HL-60 (cell line): ENCODE measurements around the gene DBI.

Source experiments
- DNase-seq, 2 experiments: peaks; one replicate each; pipeline ENCODE4 v3.0.0-alpha.2; 2010 to 2020; ENCODE audit warnings: low read depth in 1 of 2, low spot score in 1 of 2
- H3K27ac ChIP-seq: fragments of 250-450 bp; sonication (Bioruptor Pico); replicated peaks from 2 replicates; pipeline ENCODE4 v1.5.1; 2020; ENCODE audit warnings: mild to moderate bottlenecking, moderate library complexity
- H3K27me3 ChIP-seq: fragments of 250-450 bp; sonication (Bioruptor Pico); 2 replicates; pipeline ENCODE4 v1.5.1; 2021; ENCODE audit warnings: mild to moderate bottlenecking, moderate library complexity; ENCODE audit not compliant: insufficient read depth, poor library complexity, severe bottlenecking
- H3K4me3 ChIP-seq: replicated peaks from 2 replicates; pipeline ENCODE4 v1.5.1; 2011; ENCODE audit warnings: mild to moderate bottlenecking, control low read depth, low read length; ENCODE audit not compliant: insufficient read depth
- GABPA ChIP-seq: IDR thresholded peaks from 2 replicates; pipeline ENCODE4 v1.6.1; 2012; ENCODE audit warnings: low read depth
- POLR2AphosphoS5 ChIP-seq: IDR thresholded peaks from 2 replicates; pipeline ENCODE4 v1.6.1; 2012; ENCODE audit warnings: low read depth
- REST ChIP-seq: IDR thresholded peaks from 2 replicates; pipeline ENCODE4 v1.6.1; 2012; ENCODE audit warnings: low read depth; ENCODE audit not compliant: insufficient replicate concordance
- SPI1 ChIP-seq: IDR thresholded peaks from 2 replicates; pipeline ENCODE4 v1.6.1; 2012; ENCODE audit warnings: low read depth, mild to moderate bottlenecking, borderline replicate concordance
- TF ChIP-seq, protein P1 (sequence below): IDR thresholded peaks from one replicate; pipeline ENCODE4 v1.5.1; 2011; ENCODE audit warnings: low read length, control low read depth, inconsistent platforms; ENCODE audit not compliant: insufficient read depth

The DBI gene

DNA sequence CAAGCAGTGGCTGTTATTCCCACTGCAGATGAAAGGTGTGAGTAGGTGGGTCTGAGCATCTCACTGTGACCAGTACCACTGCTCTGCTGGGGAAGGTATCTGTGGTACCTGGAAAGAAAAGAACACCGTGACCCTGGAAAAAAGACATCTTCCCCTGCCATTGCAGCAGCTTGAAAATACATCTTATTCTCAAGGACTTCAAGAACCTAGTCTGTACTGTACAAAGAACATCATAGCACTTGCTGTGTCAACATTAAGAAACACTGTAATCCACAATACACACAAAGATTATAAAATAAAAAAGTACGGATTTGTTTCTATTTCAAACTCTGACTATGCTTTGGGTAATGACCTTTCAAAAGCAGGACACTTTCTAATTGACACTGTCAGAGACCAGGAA lies 29.0 kb upstream of the DBI start:
- no peaks in the 10 kb centered on the region for H3K27me3 ChIP-seq
- DNase-seq: no peak
- no peak overlapping the region for H3K4me3 ChIP-seq
- TF ChIP-seq GABPA: no peak
- TF ChIP-seq SPI1: no peak
- TF ChIP-seq, protein P1, sequence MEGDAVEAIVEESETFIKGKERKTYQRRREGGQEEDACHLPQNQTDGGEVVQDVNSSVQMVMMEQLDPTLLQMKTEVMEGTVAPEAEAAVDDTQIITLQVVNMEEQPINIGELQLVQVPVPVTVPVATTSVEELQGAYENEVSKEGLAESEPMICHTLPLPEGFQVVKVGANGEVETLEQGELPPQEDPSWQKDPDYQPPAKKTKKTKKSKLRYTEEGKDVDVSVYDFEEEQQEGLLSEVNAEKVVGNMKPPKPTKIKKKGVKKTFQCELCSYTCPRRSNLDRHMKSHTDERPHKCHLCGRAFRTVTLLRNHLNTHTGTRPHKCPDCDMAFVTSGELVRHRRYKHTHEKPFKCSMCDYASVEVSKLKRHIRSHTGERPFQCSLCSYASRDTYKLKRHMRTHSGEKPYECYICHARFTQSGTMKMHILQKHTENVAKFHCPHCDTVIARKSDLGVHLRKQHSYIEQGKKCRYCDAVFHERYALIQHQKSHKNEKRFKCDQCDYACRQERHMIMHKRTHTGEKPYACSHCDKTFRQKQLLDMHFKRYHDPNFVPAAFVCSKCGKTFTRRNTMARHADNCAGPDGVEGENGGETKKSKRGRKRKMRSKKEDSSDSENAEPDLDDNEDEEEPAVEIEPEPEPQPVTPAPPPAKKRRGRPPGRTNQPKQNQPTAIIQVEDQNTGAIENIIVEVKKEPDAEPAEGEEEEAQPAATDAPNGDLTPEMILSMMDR: no peak
- no peak for TF ChIP-seq POLR2AphosphoS5
- TF ChIP-seq REST: no peak
- no peak overlapping the region for H3K27ac ChIP-seq

GRCh38 chr2:119338272-119338671 lies 28.5 kb upstream of the DBI start:
- TF ChIP-seq REST: no peak
- TF ChIP-seq SPI1: peak; percentile 84
- TF ChIP-seq GABPA: no peak
- no peak for TF ChIP-seq POLR2AphosphoS5
- H3K4me3 ChIP-seq: no peak overlapping the region
- DNase-seq: no peak
- no peak overlapping the region for H3K27ac ChIP-seq
- H3K27me3 ChIP-seq: no peaks in the 10 kb centered on the region

DNA sequence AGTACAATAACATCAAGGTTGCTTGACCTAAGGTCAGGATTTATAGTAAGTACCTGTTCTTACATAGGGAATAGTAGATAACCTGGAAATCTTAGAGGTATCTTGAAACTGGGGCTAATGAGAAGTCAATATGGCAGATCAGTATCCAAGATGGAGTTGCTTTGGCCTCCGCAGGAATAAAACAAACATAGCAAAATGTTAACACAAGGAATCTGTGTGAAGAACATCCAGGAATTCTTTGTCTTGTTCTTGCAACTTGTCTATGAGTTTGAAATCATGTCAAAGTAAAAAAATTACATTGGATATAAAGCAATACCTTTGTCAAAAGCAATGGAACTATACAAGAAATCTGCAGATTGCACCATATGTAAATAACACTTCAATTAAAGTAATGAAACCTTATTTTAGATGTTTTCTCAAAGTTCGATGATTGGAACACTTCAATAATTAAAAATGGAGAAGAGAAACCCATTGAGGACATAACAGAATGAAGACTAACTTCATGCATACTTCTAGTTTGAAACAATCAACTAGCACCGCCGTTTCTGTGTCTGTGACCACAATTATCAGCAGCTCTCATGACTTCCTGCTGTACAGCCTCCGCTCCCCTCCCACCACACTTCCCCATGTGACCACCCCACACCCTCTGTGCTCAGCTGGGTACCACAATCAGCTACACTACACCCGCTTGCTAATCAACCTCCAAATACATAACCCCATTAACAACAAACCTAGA lies 27.8 kb upstream of the DBI start:
- no peak overlapping the region; the same call in 1 of the 2 replicates for H3K27ac ChIP-seq
- H3K27me3 ChIP-seq: no peaks in the 10 kb centered on the region
- 0 out of 2 replicates have a peak, but pooled peaks have one; percentile 30 for TF ChIP-seq POLR2AphosphoS5
- TF ChIP-seq REST: no peak
- no peak for TF ChIP-seq GABPA
- TF ChIP-seq SPI1: peak; percentile 57; the same call in 1 of the 2 replicates
- TF ChIP-seq, protein P1: no peak
- no peak overlapping the region for H3K4me3 ChIP-seq
- peak; percentile 63 to 84 for DNase-seq
